ENCODE data around the gene KCNF1. TPM values are rescaled to one million over a fixed set of nuclear protein-coding genes. Genes with fewer than 3 reads are reported as not detected.

Gene KCNF1, protein sequence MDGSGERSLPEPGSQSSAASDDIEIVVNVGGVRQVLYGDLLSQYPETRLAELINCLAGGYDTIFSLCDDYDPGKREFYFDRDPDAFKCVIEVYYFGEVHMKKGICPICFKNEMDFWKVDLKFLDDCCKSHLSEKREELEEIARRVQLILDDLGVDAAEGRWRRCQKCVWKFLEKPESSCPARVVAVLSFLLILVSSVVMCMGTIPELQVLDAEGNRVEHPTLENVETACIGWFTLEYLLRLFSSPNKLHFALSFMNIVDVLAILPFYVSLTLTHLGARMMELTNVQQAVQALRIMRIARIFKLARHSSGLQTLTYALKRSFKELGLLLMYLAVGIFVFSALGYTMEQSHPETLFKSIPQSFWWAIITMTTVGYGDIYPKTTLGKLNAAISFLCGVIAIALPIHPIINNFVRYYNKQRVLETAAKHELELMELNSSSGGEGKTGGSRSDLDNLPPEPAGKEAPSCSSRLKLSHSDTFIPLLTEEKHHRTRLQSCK
- 0.10 TPM for total RNA-seq

DNA sequence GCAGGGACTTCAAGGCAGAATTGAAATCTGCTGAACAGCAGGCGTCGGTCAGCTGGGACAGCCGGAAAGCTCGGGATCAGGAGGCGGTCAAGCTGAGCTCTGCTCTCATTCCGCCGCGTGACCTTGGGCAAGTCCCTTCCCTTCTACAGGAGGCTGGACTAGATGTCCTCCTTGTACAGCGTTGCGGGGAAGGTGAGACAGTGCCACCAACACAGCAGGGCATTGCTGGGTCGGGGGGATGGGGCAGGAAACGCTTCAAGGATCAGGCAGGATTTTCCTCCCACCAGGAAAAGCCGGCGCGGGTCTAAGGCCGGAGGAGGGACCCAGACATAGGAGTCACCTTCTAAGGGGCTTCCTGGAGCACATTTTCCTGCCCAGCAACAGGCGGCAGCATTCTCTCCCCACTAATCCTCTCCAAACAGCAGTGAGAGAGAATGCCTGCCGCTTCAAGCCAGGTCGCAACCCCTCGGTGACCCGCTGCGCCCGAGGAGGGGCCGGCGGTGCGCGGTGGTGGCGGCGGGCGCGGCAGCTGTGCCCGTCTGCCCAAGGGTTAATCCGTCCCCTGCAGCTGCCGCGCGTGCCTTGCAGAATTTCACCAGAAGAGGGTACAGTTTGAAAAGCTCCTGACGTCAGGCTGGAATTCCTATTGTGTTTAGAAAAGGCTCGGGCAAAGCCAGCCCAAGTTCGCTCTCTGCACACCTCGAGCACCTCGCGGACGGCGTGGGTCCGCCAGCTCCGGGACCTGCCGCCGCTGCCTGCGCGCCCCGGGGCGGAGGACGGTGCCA, at the start of gene KCNF1:
TSS of gene KCNF1 (plus strand) at position 644 of the 785 bp plus-strand sequence. CDS start 493 bp downstream, outside the sequence.
- peak; percentile 46 for DNase-seq

DNA sequence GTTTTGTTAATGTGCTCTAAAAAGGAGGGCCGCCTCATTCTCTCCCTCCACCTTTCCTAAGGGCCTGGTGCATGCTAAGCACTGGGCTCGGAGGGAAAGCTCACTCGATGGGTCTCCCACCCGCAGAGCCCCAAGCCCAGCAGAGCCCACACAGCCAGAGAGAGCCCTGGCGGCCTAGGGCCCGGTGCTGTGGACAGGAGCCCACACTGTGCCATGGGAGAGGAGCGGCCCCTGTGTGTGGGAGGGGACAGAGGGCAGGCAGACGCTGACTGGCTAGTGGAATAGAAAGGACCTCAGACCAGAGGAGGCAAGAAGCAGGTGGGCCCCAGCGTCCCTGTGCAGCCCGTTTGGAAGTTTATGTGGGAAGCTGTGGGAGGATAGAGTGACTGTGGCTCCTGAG, 49.4 kb upstream of the KCNF1 start:
- DNase-seq = no peak

DNA sequence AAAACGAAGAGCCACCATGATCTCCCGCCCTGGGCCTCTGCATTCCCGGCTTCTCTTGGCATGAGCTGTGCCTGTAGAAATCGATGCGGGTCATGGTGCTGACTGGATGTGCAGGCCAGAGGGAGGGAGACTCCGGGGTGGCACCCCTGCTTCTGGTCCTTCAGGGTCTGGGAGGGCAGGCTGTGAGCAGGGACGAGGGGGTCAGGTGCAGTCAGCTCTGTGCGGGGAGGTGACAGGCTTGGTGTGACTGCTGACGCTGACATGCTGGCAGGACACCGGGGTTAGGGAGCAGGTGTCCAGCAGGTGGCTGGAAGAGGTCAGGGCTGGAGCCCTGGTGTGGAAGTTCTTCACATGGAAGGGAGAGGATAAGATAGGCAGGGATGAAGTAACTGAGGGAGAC, 48.7 kb upstream of the KCNF1 start:
- DNase-seq = no peak

DNA sequence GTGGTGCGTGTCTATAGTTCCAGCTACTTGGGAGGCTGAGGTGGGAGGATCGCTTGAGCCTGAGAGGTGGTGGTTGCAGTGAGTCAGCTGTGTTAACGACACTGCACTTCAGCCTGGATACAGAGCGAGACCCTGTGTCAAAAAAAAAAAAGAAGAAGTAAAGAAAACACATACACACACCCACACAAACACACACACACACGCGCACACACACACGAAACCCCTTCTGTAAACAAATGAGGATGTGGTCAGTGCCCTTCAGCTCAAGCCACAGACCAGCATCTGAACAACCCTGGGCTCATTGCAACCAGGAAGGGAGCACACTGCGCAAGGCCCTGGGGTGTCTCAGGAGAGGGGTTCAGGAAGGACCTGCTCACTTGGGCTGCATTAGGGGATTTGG, 47.9 kb upstream of the KCNF1 start:
- no peak for DNase-seq

DNA sequence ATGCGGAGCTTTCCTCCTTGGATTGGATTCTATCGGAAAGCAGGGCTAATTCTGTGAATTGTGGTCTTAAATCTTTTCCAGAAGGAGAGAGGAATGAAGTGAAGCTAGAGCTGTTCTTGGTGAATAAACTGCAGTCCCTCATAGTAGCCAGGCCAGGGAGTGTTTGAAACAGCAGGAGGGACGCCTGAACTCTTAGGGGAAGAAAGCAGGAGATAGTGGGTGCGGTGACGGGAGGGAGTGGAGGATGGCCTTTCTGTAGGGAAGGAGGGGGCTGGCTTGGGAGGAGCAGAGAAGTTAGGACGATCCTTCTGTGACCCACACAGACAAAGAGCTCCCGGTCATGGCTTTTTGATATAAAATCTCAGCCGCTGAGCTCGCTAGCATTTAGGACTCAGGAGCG, 47.5 kb upstream of the KCNF1 start:
- DNase-seq = no peak

DNA sequence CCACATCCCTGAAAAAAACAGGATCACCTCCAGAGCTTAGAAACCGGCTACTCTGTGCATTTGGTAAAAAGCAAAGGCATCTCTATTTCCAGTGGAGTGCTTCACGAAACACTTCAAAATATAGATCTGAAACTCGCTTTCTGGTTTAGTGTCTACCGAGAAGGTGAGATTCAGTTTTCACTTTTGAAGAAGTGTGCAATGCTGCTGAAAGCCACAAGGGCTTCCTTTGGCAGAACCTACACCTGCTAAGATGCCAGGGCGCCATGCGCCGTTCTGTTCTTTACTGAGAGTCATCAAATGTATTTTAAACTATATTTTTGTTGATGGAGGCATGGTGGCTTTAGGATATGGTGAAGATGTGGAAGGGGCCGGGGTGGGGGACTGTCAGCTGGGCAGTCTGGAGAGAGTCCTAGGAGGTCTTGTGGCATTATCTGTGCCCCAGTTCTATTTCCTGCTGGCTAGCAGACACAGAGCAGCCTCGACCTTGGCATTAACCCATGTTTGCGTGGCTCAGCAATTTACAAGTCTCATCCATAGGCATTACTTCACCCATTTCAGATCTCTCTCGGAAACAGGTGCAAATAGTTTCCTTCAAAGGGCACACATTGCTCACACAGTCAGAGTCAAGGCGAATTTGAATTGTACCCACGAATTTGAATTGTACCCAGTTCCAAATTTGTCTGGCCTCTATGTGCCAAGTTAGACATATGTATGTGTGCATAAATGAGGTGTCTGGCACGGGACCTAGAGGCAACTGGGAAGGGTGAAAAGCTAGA, 46.7 kb upstream of the KCNF1 start:
- DNase-seq = no peak

DNA sequence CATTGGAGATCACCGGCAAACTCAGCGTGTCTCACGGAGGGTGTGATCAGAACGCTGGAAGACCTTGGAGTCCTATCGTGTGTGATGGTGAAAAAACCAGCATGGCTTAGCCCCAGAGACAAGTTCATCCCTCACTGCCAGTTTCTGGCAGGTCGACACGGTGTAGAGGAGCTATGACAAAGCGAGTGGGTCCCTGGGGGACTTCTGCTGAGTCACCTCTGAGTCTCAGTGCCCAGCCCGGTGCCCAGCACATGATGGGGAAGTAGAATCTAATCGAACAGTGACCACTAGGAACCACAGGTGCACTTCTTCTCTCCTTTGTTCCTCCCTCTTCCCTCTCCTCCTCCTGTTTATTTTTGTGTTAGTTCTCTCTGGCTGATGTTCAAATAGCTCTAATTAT, 45.9 kb upstream of the KCNF1 start:
- no peak for DNase-seq

DNA sequence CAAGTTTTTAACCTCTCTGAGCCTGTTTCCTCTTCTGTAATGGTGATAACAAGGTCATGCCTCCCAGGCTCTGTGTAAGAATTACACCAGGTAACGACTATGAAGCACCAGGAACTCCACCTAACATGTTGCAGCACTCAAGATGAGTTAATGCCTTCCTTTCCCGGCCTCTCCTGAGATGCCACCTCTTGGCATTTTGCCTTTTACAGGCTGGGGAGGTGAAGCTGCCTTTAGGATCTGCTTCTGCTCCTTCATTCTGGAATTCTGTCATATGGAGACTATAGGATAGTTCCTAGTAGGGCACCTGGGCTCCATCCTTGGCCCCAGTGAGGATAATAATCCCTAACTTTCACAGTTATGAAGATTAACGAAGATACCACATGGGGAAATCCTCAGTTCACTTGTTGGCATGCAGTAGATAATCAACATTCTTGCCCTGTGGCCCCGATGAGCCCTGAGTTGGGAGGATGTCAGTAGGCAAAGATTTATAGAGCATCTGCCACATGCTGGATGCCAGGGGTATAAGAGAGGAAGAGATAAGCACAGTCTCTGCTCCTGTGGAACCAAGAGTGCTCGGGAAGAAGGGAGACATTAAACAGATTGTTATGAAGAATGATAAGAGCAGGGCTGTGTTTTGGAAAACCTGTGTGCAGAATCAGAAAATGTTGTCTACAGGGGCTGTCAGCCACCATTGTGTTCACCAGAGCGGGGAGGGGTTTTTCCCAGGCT, 43.9 kb upstream of the KCNF1 start:
- no peak for DNase-seq

DNA sequence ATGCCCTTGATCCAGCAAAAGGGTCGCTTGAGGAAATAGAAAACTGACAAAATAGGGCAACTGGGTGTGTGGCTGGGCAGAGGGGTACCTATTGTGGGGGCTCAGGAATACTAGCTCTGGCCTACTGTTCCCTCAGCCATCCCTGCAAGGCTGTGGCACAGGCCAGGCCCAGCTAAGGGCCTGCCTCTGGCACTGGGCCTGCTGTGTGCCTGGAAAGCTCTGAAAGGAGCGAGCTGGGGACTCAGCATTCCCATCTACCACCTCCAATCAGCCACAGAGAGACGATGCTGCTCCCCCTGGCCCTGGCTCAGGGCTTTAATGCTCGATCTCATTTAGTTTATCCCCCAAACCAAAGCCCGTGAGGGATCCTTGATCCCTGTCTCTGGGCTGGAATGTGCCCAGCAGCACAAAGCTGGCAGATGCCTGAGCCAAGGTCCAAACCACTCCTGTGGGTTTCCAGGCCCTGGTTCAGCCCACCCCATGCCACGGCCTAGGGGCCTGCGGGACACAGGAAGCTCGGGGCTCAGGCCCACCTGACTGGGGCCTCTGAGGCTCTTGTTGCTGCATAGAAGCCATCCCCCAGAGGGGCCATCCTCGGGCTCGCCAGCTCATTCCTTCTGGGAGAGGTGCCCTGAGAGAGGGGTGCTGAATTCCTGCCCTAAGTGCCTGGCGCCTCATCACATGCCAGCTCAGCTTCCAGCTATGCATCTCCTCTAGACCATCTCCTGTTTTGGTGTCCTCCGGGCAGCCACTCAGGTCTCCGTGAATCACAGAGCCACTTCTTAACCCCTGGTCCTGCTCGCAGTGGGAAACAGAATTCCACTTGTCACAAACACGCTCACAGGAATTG, 43.0 kb upstream of the KCNF1 start:
- DNase-seq = no peak

DNA sequence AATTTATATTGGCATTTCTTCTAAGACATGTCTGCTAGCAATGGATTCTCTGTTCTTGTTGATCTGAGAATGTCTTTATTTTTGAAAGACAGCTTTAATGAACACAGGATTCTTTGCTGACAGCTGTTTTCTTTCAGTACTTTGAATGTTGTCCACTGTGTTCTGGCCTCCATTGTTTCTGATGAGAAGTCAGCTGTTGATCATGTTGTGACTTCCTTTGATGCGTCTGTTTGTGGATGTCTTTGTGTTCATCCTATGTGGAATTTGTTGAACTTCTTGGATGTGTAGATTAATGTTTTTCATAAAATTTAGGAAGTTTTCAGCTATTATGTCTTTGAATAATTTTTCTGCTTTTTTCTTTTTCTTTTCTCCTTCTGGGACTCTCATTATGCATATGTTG, 39.8 kb upstream of the KCNF1 start:
- no peak for DNase-seq

DNA sequence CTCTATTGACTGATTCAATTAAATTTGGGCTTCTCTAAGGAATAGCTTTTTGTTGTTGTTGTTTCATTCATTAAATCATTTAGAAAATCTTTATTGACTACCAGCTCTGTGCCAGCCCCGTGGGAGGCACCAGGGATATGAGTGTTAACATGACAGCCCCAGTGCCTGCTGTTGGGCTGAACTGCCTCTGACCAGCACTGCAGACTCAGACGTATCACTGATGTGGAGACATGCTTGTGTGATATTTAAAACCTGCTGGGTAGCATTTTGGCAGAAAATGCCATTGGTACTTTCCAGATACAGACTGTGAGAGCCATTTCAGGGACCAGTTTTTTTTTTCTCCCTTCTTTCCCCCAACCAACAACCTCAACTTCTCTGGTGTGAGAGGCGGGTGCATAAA, 38.6 kb upstream of the KCNF1 start:
- no peak for DNase-seq

DNA sequence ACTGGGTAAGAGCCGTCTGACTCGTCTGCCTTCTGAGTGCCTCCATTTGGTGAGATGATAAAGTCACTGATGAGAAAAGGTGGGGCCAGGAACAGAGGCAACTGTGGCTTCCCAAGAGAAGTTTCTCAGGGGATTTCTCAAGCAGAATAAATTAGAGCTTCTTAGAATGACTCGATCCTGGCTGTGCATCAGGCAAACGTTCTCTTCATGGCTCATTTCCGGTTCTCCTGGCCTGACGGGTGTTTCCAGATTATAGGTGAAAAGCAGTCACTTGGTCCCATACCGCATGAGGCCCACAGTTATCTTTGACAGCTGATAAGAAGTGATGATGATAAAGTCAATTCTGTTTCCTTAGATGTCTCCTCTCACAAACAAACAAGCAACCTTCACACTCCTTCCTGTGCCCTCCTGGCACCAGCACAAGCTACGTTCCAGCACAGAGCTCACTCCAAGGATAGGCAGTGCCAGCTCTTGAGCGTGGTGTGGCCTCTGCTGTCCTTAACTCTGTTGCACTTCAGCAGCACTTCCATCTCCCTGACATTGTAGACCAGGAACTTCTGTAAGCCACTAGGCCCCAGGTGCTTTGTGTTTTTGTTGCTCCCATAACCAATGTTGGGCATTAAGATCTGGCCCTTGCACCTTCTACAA, 37.8 kb upstream of the KCNF1 start:
- no peak for DNase-seq

DNA sequence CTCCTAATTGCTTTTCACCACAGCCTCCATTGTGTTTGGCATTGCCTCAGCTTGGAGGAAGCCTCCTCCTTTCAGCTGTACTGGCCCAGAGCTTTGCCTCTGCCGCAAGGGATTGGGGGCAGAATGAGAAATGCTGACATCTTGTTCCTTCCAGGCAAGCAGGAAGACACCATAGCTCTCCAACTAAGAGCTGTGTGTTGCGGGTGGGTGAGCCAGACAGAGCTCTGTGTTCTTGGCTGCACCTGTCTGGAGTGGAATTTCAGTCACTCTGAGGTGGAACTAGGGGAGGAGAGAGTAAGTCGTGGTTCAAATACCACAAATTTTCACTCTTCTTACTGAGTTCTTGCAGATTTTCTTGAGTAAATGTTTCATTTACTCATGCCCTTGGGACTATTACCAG, 36.6 kb upstream of the KCNF1 start:
- no peak for DNase-seq

DNA sequence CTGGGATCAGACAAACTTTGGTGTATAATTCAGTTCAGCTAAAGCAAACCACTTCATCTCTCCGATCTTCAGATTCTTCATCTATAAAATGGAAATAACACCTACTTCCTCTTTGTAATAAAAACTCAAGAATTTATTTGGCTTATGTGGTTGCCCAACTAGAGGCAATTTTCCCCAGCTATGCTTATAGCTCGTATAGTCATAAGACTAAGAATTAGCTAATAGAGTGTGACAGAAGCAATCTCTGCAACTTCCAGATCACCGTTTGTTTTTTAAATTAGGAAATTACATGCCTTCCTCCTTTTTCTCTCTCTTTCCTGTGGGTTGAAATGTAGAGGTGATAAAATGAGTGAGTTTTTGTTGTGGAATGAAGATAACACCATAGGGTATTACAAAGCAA, 35.3 kb upstream of the KCNF1 start:
- DNase-seq = no peak

DNA sequence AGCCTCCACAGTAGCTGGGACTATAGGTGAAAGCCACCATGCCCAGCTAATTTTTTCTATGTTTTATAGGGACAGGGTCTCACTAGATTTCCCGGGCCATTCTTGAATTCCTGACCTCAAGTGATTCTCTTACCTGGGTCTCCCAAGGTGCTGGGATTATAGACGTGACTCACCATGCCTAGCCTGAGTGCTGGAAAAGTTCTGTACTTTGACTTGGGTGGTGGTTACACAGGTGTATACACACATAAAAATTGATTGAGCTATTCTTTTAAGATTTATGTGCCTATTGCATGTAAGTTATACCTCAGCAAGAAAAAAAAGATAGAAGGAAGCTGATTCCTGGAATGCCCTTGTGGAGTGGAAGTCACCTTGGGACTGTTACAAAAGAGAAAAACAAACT, 34.8 kb upstream of the KCNF1 start:
- no peak for DNase-seq

DNA sequence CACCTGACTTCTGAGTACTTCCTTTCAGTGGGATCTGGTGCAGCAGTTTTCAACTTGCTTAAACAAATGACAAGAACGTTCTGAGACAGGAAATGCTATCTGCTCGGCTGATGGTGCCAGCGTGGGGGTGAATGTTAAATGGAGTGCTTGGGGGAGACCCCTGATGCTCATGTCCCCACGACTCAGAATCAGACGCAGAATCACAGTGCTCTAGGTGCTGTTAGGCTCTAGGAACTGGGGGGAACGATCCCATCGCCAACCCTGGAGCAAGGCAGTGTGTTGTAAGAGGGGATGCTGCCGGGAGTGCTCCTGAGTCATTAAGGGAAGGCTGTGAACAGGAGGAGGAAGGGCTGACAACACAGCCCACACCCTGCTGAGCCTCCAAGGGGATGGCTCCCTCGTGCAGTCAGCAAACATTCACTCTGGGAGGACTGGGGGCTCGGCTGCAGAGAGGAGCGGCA, 34.1 kb upstream of the KCNF1 start:
- DNase-seq = no peak

DNA sequence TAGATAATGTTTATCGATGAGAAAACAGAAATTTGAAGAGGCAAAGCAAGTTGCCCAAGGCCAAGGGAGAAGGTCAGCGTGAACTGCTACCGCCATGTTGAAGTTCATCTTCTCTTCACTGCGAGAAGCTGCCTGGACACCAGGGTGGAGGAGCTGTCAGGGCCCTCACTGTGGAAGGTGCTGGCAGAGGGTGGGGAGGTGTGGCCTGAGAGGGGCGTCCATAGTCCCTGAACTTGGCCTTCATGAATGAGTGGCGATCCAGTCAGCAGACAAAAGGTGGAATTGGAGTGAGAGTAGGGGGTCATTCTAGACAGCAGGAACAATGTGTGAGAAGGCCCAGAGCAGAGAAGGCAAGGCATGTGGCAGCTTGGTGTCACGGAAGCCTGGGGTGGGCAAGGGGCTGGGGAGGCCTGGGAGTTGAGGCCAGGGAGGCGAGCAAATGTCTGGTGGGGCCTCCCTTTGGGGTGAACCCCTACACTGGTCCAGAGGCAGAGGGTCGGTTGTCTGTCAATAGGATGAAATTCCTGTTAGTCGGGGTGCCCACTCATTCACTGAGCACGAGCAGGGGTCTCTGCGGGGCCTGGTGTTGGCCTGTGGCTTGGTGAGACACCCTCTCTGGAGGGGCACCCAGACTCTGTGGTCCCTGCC, 33.3 kb upstream of the KCNF1 start:
- no peak for DNase-seq

DNA sequence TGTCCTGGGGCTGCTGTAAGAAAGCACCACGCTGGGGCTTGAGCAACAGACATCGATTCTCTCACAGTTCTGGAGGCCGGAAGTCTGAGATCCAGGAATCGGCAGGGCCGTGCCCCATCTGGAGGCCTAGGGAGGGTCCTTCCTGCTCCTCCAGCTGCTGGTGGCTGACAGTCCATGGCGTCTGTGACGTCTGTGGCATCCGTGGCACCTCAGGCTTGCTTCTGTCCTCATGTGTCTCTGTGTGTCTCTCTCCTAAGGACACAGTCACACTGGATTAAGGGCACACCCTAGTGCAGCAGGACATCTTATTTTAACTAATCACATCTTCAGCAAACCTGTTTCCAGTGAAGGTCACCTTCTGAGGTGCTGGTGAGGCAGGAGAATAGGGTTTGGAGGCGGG, 32.6 kb upstream of the KCNF1 start:
- DNase-seq = no peak

DNA sequence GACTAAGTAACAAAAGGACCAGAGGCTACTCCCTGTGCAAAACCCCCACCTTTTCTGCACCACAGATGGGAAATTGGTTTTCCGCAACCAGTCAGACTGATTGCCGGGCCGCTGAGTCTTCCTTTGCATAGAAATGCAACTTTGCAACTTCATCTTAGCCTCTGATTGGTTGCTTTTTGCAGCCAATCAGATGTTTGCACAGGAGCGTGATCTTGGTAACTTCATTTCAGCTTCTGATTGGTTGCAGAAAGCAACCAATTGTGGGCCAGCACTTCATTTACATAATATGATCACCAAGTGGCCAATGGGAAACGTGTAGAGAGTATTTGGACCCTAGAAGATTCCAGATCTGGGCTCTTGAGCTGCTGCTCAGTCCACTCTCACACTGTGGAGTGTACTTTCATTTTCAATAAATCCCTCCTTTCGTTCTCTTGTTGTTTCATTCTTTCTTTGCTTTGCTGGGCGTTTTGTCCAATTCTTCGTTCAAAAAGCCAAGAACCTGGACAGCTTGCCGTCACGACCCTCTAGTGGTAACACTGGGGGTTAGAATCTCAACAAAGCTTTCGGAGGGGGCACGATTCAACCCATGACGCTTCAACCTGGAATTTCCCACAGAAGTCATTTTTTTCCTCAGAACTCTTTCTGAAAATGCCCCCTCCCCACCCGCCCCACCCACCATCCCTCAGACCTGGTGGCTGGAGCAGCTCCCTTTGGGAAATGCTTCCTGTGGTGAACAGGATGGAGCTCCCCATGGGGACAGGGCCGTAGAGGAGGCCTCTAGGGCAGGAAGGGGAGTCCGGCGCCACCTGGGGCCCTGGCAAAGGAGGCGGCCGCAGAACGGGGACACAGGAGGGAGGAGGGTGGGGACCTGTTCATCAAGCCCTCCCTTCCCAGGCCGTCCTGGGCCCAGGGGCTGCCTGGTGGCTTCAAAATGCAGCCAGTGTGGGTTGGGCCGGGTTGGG, 31.8 kb upstream of the KCNF1 start:
- DNase-seq = no peak

All from skin of body (tissue), 2 donors.